Heart left ventricle (tissue), 16 donors: Measurements from ENCODE around the gene ITGB8. TPM values are rescaled to one million over a fixed set of nuclear protein-coding genes. Genes with fewer than 3 reads are reported as not detected.

ENCODE experiments used
- ATAC-seq, 4 donors: fragments of 200-7000 bp; cut with Tn5 transposase; one replicate each; pipeline ENCODE4 v1.9.1; 2020 to 2022; ENCODE audit warnings: moderate library complexity in 4 of 4, mild to moderate bottlenecking in 3 of 4, moderate number of reproducible peaks in 1 of 4
- DNase-seq, 5 donors: peaks; one replicate each; pipeline ENCODE4 v3.0.0-alpha.2; 2020
- H3K27ac ChIP-seq, 12 donors: fragments of 200-600 bp; sonication (generic) in 4 of 12; one replicate each; pipeline versions ENCODE4 v1.5.0 to v1.8.0; 2016 to 2022; ENCODE audit warnings: mild to moderate bottlenecking in 2 of 12
- H3K27me3 ChIP-seq, 9 donors: fragments of 200-600 bp; sonication (generic) in 2 of 9; one replicate each; pipeline versions ENCODE4 v1.5.1 to v1.8.0; 2016 to 2022; ENCODE audit warnings: mild to moderate bottlenecking in 3 of 9
- H3K36me3 ChIP-seq, 9 donors: fragments of 200-600 bp; sonication (generic) in 2 of 9; one replicate each; pipeline versions ENCODE4 v1.5.0 to v1.8.0; 2018 to 2022; ENCODE audit warnings: mild to moderate bottlenecking in 2 of 9
- H3K4me1 ChIP-seq, 12 donors: fragments of 200-600 bp; sonication (generic) in 4 of 12; one replicate each; pipeline versions ENCODE4 v1.5.0 to v1.8.0; 2016 to 2022; ENCODE audit warnings: mild to moderate bottlenecking in 3 of 12
- H3K4me3 ChIP-seq, 12 donors: fragments of 200-600 bp; sonication (generic) in 4 of 12; one replicate each; pipeline versions ENCODE4 v1.5.0 to v1.8.0; 2017 to 2022; ENCODE audit warnings: mild to moderate bottlenecking in 9 of 12, moderate library complexity in 4 of 12
- H3K9me3 ChIP-seq, 12 donors: fragments of 200-600 bp; sonication (generic) in 4 of 12; one replicate each; pipeline versions ENCODE4 v1.5.0 to v1.8.0; 2016 to 2022; ENCODE audit warnings: mild to moderate bottlenecking in 1 of 12
- CTCF ChIP-seq, 12 donors: fragments of 200-600 bp; sonication (generic) in 4 of 12; IDR thresholded peaks; one replicate each; pipeline versions ENCODE4 v1.5.0 to v1.8.0; 2018 to 2022; ENCODE audit warnings: antibody characterized with exemption in 12 of 12, mild to moderate bottlenecking in 5 of 12
- POLR2A ChIP-seq, 2 donors: fragments of 450-650 bp; IDR thresholded peaks; one replicate each; pipeline ENCODE4 v1.6.1; 2017; ENCODE audit warnings: antibody characterized with exemption in 2 of 2, mild to moderate bottlenecking in 2 of 2, moderate library complexity in 2 of 2
- WGBS, 4 donors: extraction: QIAGEN DNeasy Blood & Tissue Kit in 2 of 4; methylation state at CpG; one replicate each; pipeline versions ENCODE4 v1.1.5 to v1.1.7; 2013 to 2018; 5-methylcytosine and 5-hydroxymethylcytosine counted together
- intact Hi-C, 10 donors: fragments of 100-400 bp; cut with DNase I; formaldehyde crosslinking; loops; one replicate each; pipeline versions ENCODE4 v1.11.1 to v1.14.2; 2022
- polyA plus RNA-seq, 2 donors: library from polyadenylated mRNA; stranded (reverse); fragments of 200-250 nt; gene quantifications; one replicate each; pipeline ENCODE4 v1.2.3, GENCODE V29; 2013
- total RNA-seq, 9 donors: library from RNA; depleted of rRNA in 2 of 9; stranded (reverse); fragments of >200 nt in 2 of 9; fragmentation: NEBNext Ultra II Directional in 3 of 9; extraction: Animal tissue kit (Norgen Biotek cat#: 25700) in 3 of 9; gene quantifications; one replicate each; pipeline versions ENCODE4 v1.1.0 to v1.2.4, GENCODE V29; 2016 to 2023
- donor health status: ischemic (EF 13 %, LVEDD 7.1; RV severe dilation, severe dysfunction).
- donor health status: healthy with polysubstance abuse.
- donor health status: DM: no; HTN: yes; CAD: no.
- donor health status: DM: no; HTN: no; CAD: no.
- donor health status: ischemic (EF 25% LVEDD 6.9; RV normal size, moderate dysfunction).
- donor health status: ischemic (EF 25% LVEDD 5.7; RV mildly dilated, moderate dysfunction).
- donor health status: healthy.
- donor health status: DM: yes; HTN: yes; CAD: no.
- donor health status: ischemic (EF 35%, LVEDD 5.7; RV mildly dilated, moderate dysfunction).
- donor health status: nonischemic (EF 11% LVEDD 7.7; RV severe dilation, severe dysfunction).
- donor health status: DM: yes; HTN: yes; CAD: no.
- donor health status: PGD.
- donor health status: ischemic (EF 29% LVEDD 5.4; RV normal size, mild dysfunction).
- donor health status: nonischemic (EF 23%, LVEDD 6.1; RV moderate dilation, normal function).

Gene ITGB8
- total and polyA plus RNA-seq, 11 donors = 0.61 to 16.0 (median 2.1) TPM

GRCh38 chr7:20412032-20412431 is 81.3 kb downstream of the ITGB8 start:
- no peaks in the 10 kb centered on the region for H3K9me3 ChIP-seq
- intact Hi-C loops = no loop called here
- no peaks in the 10 kb centered on the region for H3K36me3 ChIP-seq
- no peak overlapping the region for H3K27ac ChIP-seq
- no peak overlapping the region for H3K4me3 ChIP-seq
- TF ChIP-seq CTCF (IDR thresholded peaks at IDR 0.05) (no peak), POLR2A (IDR thresholded peaks at IDR 0.05) (no peak)
- H3K27me3 ChIP-seq = no peaks in the 10 kb centered on the region
- DNase-seq (no peak), ATAC-seq (no peak)
- WGBS, 4 donors = 69 to 74% (median 72%) methylated on average over 1 of the region's 1 CpG
- peaks cover 0 to 21% (median 11%) of the 10 kb centered on the region in 12 donors for H3K4me1 ChIP-seq

DNA sequence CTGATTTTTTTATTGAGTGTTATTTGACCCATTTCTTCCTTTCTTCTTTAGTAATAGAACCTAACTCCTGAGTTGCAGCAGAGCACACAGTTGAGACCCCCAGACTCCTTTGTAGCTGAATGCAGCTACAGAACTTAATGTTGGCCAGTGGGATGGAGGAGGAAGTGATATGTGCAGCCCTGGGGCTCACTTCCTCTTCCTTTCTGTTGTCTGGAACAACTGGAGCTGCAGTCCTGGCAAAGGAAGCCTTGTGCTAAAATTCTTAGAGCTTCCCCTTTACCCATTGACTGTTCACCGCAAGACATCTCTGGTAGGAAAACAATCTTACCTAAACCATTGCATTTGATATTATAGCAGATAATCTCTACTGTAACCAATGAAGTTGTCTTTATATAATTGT is 86.6 kb downstream of the ITGB8 start:
- H3K27me3 ChIP-seq = no peaks in the 10 kb centered on the region
- intact Hi-C loops = no loop called here
- H3K4me1 ChIP-seq = no peaks in the 10 kb centered on the region
- H3K27ac ChIP-seq = no peak overlapping the region
- H3K4me3 ChIP-seq = no peak overlapping the region
- H3K36me3 ChIP-seq = no peaks in the 10 kb centered on the region
- no peak for DNase-seq
- 76 to 89% (median 86%) methylated on average over 1 of the region's 1 CpG for WGBS, 4 donors
- no peaks in the 10 kb centered on the region for H3K9me3 ChIP-seq
- TF ChIP-seq POLR2A (IDR thresholded peaks at IDR 0.05) (no peak), CTCF (IDR thresholded peaks at IDR 0.05) (no peak)
- ATAC-seq = peak in 1 of 4 donors; percentile 41

- DNase-seq = no peak
- no peak overlapping the region for H3K4me3 ChIP-seq
- H3K4me1 ChIP-seq = no peaks in the 10 kb centered on the region
- ATAC-seq = no peak
- intact Hi-C loops = no loop called here
- H3K27me3 ChIP-seq = no peaks in the 10 kb centered on the region
- no peaks in the 10 kb centered on the region for H3K36me3 ChIP-seq
- 72 to 80% (median 73%) methylated on average over 3 of the region's 3 CpGs for WGBS, 4 donors
- TF ChIP-seq POLR2A (IDR thresholded peaks at IDR 0.05) (no peak), CTCF (IDR thresholded peaks at IDR 0.05) (no peak)
- H3K27ac ChIP-seq = no peak overlapping the region
- H3K9me3 ChIP-seq = no peaks in the 10 kb centered on the region
Observed at GRCh38 chr7:20417675-20418382, 87.1 kb downstream of the ITGB8 start.

DNA sequence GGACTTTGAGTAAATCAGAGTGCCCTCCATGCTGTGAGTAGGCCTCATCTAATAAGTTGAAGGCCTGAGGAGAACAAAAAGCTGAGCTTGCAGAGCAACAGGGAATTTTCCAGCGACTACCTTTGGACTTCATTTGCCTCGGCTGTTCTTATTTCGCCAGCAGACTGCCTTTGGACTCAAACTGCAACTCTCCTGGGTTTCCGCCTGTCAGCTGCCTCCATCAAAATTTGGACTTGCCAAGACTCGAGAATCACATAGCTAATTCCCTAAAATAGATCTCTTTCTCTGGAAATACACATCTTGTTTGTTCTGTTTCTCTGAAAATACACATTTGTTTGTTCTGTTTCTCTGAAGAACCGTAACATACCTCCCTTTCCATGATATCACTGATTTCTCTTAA is 93.8 kb downstream of the ITGB8 start:
- Histone ChIP-seq H3K36me3 (no peaks in the 10 kb centered on the region), H3K9me3 (no peaks in the 10 kb centered on the region), H3K27me3 (no peaks in the 10 kb centered on the region), H3K4me1 (no peaks in the 10 kb centered on the region), H3K4me3 (no peak overlapping the region), H3K27ac (no peak overlapping the region)
- ATAC-seq (no peak), DNase-seq (no peak)
- TF ChIP-seq CTCF (IDR thresholded peaks at IDR 0.05) (no peak), POLR2A (IDR thresholded peaks at IDR 0.05) (no peak)
- intact Hi-C loops = no loop called here
- WGBS, 4 donors = 67 to 75% (median 69%) methylated on average over 6 of the region's 6 CpGs
